Measurements from ENCODE around the gene TLCD1.

TLCD1 gene

GRCh38 chr17:28675980-28676379 is 50.1 kb downstream of the TLCD1 start:
- in situ Hi-C loops (cut with HindIII; ENCODE audit: low pct_ligation_motif_present, low sequenced_read_pairs), result no loop called here
- Histone ChIP-seq H3K36me3 (replicated peaks) (peaks cover 97% of the 10 kb centered on the region), H3K4me3 (ENCODE audit: low read depth, low read length) (no peak overlapping the region), H3K27me3 (replicated peaks) (no peaks in the 10 kb centered on the region), H3K27ac (no peak overlapping the region)
- peak; percentile 51 for TF ChIP-seq CTCF (IDR thresholded peaks at IDR 0.05; ENCODE audit: low read depth, low read length, missing control alignments)
- no peak for DNase-seq

- TF ChIP-seq CTCF (IDR thresholded peaks at IDR 0.05; ENCODE audit: low read depth, low read length, missing control alignments), result no peak
- in situ Hi-C loops (cut with HindIII; ENCODE audit: low pct_ligation_motif_present, low sequenced_read_pairs), result no loop called here
- H3K27me3 ChIP-seq (replicated peaks), result no peaks in the 10 kb centered on the region
- no peak overlapping the region for H3K27ac ChIP-seq
- H3K4me3 ChIP-seq (ENCODE audit: low read depth, low read length), result no peak overlapping the region
- no peak for DNase-seq
- H3K36me3 ChIP-seq (replicated peaks), result peaks cover 97% of the 10 kb centered on the region
These were observed 50.5 kb downstream of the TLCD1 start for GRCh38 chr17:28675490-28675889.
